Measurements from ENCODE around the gene MT1A. TPM values are rescaled to one million over a fixed set of nuclear protein-coding genes. Genes with fewer than 3 reads are reported as not detected.

MT1A gene
- total and polyA plus RNA-seq, 12 donors, result 0.71 to 102 (median 3.0) TPM; not detected in 2

DNA sequence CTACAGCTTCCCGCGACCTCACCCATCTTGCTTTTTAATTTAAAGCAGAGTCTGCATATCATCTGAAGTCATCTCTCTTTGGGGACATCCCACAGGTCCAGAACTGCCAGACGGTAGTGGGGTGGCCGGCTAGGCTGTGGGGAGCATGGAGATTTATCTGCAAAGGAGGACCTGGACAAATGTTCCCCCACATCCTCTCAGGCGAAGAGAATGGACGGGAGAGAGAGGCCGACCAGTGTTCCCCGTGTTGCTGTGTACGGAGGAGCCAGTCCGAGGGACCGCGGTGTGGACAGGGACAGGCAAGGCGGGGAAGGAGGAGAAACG is 6.7 kb upstream of the MT1A start:
- H3K36me3 ChIP-seq, result no peaks in the 10 kb centered on the region
- no peaks in the 10 kb centered on the region for H3K9me3 ChIP-seq
- peak overlapping the region; percentile 27 to 72 (median 64) for H3K4me3 ChIP-seq
- WGBS, 2 donors, result 22 to 28% methylated on average over 14 of the region's 14 CpGs
- peak overlapping the region; percentile 43 to 82 (median 76) for H3K27ac ChIP-seq
- DNase-seq (no peak), ATAC-seq (no peak)
- TF ChIP-seq, protein P1, sequence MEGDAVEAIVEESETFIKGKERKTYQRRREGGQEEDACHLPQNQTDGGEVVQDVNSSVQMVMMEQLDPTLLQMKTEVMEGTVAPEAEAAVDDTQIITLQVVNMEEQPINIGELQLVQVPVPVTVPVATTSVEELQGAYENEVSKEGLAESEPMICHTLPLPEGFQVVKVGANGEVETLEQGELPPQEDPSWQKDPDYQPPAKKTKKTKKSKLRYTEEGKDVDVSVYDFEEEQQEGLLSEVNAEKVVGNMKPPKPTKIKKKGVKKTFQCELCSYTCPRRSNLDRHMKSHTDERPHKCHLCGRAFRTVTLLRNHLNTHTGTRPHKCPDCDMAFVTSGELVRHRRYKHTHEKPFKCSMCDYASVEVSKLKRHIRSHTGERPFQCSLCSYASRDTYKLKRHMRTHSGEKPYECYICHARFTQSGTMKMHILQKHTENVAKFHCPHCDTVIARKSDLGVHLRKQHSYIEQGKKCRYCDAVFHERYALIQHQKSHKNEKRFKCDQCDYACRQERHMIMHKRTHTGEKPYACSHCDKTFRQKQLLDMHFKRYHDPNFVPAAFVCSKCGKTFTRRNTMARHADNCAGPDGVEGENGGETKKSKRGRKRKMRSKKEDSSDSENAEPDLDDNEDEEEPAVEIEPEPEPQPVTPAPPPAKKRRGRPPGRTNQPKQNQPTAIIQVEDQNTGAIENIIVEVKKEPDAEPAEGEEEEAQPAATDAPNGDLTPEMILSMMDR (IDR thresholded peaks at IDR 0.05), result no peak
- peaks cover 3 to 61% (median 25%) of the 10 kb centered on the region in 7 donors for H3K27me3 ChIP-seq
- peaks cover 0 to 37% (median 22%) of the 10 kb centered on the region in 9 donors for H3K4me1 ChIP-seq
- intact Hi-C loops (cut with DNase I), result no loop called here

- DNase-seq (peak in 1 of 2 donors; percentile 78), ATAC-seq (peak; percentile 77 to 92 (median 86))
- Histone ChIP-seq H3K4me3 (peak within 1 kb of the TSS; percentile 27 to 72 (median 64)), H3K36me3 (no peaks in the 10 kb centered on the region), H3K27me3 (peaks cover 3 to 66% (median 26%) of the 10 kb centered on the region in 7 donors), H3K9me3 (no peaks in the 10 kb centered on the region), H3K4me1 (peaks cover 0 to 32% (median 17%) of the 10 kb centered on the region in 9 donors), H3K27ac (peak within 1 kb of the TSS; percentile 43 to 82 (median 76))
- intact Hi-C loops (cut with DNase I), result no loop called here
- WGBS, 2 donors, result 0 to 1% methylated on average over 55 to 61 of the region's 61 CpGs
- TF ChIP-seq, protein P1 (IDR thresholded peaks at IDR 0.05), result no peak
Measured at GRCh38 chr16:56632156-56632847, 6.2 kb upstream of the MT1A start, which contains the start of gene MT1M. TSS of gene MT1M (plus strand) at chr16:56632659. CDS start at chr16:56632732, 73 bp downstream.

DNA sequence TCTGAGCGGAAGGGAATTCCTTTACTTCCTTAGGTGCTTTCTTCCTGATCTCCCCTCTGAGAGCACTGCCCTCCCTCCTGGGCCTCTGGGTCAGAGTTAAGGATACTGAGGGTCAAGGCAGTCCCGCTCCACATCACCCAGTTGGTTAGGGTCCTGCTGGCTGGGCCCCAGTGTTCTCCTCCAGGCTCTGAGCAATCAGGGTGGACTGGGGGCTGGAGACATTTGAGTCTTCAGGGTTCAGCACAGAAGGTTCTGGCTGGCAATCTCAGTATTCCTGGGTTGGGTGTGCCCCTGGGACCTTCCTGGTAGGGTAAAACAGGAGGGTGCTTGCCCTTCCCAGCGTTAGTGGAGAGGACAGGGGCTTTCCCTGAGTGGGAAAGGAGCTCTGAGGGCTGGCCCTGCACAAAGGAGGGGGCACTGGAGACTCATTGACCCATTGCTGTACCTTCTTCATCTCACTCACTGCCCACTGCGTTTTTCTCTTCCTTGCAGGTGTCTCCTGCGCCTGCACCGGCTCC is 5.6 kb upstream of the MT1A start:
- TF ChIP-seq, protein P1 (IDR thresholded peaks at IDR 0.05), result no peak
- Histone ChIP-seq H3K27ac (peak overlapping the region; percentile 43 to 82 (median 76)), H3K27me3 (peaks cover 3 to 72% (median 28%) of the 10 kb centered on the region in 7 donors), H3K4me3 (peak overlapping the region; percentile 27 to 72 (median 64)), H3K9me3 (no peaks in the 10 kb centered on the region), H3K4me1 (peaks cover 0 to 27% (median 17%) of the 10 kb centered on the region in 9 donors), H3K36me3 (no peaks in the 10 kb centered on the region)
- 48 to 51% methylated on average over 6 of the region's 6 CpGs for whole genome bisulfite sequencing, 2 donors
- peak in 3 of 8 donors; percentile 3 to 18 (median 3) for ATAC-seq
- intact Hi-C loops (cut with DNase I), result no loop called here
- no peak for DNase-seq

DNA sequence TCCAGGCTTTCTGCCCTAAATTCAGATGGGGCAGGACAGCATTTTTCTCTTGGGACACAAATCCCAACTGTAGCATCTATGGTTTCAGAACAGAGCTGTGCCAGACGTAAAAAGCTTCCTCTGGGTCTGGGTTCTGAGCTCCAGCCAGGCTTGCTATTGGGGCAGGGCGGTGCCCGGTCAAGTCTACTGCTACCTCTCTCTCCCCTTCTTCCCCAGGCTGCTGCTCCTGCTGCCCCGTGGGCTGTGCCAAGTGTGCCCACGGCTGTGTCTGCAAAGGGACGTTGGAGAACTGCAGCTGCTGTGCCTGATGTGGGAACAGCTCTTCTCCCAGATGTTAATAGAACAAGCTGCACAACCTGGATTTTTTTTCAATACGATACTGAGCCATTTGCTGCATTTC is 4.9 kb upstream of the MT1A start:
- H3K4me1 ChIP-seq, result peaks cover 0 to 30% (median 22%) of the 10 kb centered on the region in 9 donors
- WGBS, 2 donors, result 53 to 69% methylated on average over 7 of the region's 7 CpGs

More for the DNA sequence above, 4.9 kb upstream of the MT1A start:
- peak overlapping the region in 1 of 10 donors; percentile 27 for H3K27ac ChIP-seq
- ATAC-seq (no peak), DNase-seq (no peak)
- intact Hi-C loops (cut with DNase I), result no loop called here
- H3K4me3 ChIP-seq, result peak overlapping the region in 5 of 10 donors; percentile 46 to 72 (median 67)
- H3K36me3 ChIP-seq, result no peaks in the 10 kb centered on the region
- TF ChIP-seq, protein P1 (IDR thresholded peaks at IDR 0.05), result no peak
- no peaks in the 10 kb centered on the region for H3K9me3 ChIP-seq
- peaks cover 3 to 78% (median 28%) of the 10 kb centered on the region in 7 donors for H3K27me3 ChIP-seq
